CD4-positive, alpha-beta T cell (primary cell): ENCODE data around the gene TLR6. TPM values are rescaled to one million over a fixed set of nuclear protein-coding genes. Genes with fewer than 3 reads are reported as not detected.

Source experiments
- ATAC-seq: fragments of 200-7000 bp; cut with Tn5 transposase; one replicate; pipeline ENCODE4 v1.10.0; 2022; ENCODE audit warnings: mild to moderate bottlenecking; ENCODE audit not compliant: poor library complexity
- CTCF ChIA-PET: fragments of 350-600 bp; sonication (Branson Sonifier 250); formaldehyde crosslinking; loops from one replicate; lab custom pipeline; 2021; ENCODE audit warnings: antibody characterized with exemption, inconsistent platforms; lab: Charles Lee
- POLR2A ChIA-PET: fragments of 350-600 bp; sonication (Branson Sonifier 250); formaldehyde crosslinking; loops from one replicate; lab custom pipeline; 2021; ENCODE audit warnings: antibody characterized with exemption, inconsistent platforms; lab: Charles Lee
- DNase-seq, 14 experiments: peaks; one replicate each; pipeline ENCODE4 v3.0.0-alpha.2; 2013 to 2020; ENCODE audit warnings: mixed read lengths in 2 of 14
- H3K27ac ChIP-seq, 2 donors: one replicate each; pipeline versions ENCODE4 v1.5.1 to v1.7.0; 2013; ENCODE audit warnings: low read length in 2 of 2, low read depth in 1 of 2, mild to moderate bottlenecking in 1 of 2
- H3K27me3 ChIP-seq, 2 experiments: 1 replicate in 1 of 2; 2 replicates in 1 of 2; pipeline versions ENCODE4 v1.6.1 to v1.7.0; 2013; ENCODE audit warnings: low read length in 2 of 2, control low read depth in 1 of 2, mild to moderate bottlenecking in 1 of 2, moderate library complexity in 1 of 2; ENCODE audit not compliant: insufficient read depth in 2 of 2, control insufficient read depth in 1 of 2
- H3K36me3 ChIP-seq: one replicate; pipeline ENCODE4 v1.6.1; 2013; ENCODE audit warnings: low read length, control low read depth; ENCODE audit not compliant: insufficient read depth
- H3K4me1 ChIP-seq: one replicate; pipeline ENCODE4 v1.6.1; 2013; ENCODE audit warnings: low read length, control low read depth; ENCODE audit not compliant: insufficient read depth
- H3K4me3 ChIP-seq: one replicate; pipeline ENCODE4 v1.5.1; 2013; ENCODE audit warnings: mild to moderate bottlenecking, low read length, moderate library complexity
- H3K9me3 ChIP-seq, 2 experiments: 1 replicate in 1 of 2; 2 replicates in 1 of 2; pipeline versions ENCODE4 v1.6.1 to v1.7.0; 2013; ENCODE audit warnings: low read length in 2 of 2, mild to moderate bottlenecking in 2 of 2, control low read depth in 1 of 2, moderate library complexity in 1 of 2; ENCODE audit not compliant: control insufficient read depth in 1 of 2, insufficient read depth in 1 of 2
- H3K27ac Mint-ChIP-seq: one replicate; pipeline ENCODE4 v1.8.0; 2020; ENCODE audit warnings: mixed read lengths
- H3K27me3 Mint-ChIP-seq: one replicate; pipeline ENCODE4 v1.8.0; 2021; ENCODE audit warnings: mixed read lengths
- H3K36me3 Mint-ChIP-seq: one replicate; pipeline ENCODE4 v1.8.0; 2021; ENCODE audit warnings: low read depth, mixed read lengths
- H3K4me1 Mint-ChIP-seq: one replicate; pipeline ENCODE4 v1.8.0; 2021; ENCODE audit warnings: low read depth, mixed read lengths
- H3K4me3 Mint-ChIP-seq: one replicate; pipeline ENCODE4 v1.8.0; 2020; ENCODE audit warnings: mild to moderate bottlenecking, mixed read lengths
- H3K9me3 Mint-ChIP-seq: one replicate; pipeline ENCODE4 v1.8.0; 2020; ENCODE audit warnings: mixed read lengths
- intact Hi-C, 2 experiments: fragments of 100-400 bp; cut with DNase I in 1 of 2; cut with micrococcal nuclease in 1 of 2; formaldehyde crosslinking; loops; one replicate each; pipeline versions ENCODE4 v1.15.1 to v1.9.0; 2023 to 2025; cut with DNase I, micrococcal nuclease
- total RNA-seq, 174 experiments: library from RNA in 2 of 174; stranded (reverse) in 2 of 174; gene quantifications; one replicate each; pipeline ENCODE4 v1.2.3 and lab custom pipeline; 2021 to 2026
- TF ChIP-seq, protein P1 (sequence below): fragments of 200-600 bp; IDR thresholded peaks from one replicate; pipeline ENCODE4 v1.8.0; 2022; ENCODE audit warnings: antibody characterized with exemption, mild to moderate bottlenecking

The TLR6 gene
- total RNA-seq, 2 experiments from 2014 or later: 0.69 to 1.3 TPM

- H3K4me3 Mint-ChIP-seq: no peak overlapping the region
- intact Hi-C loops: no loop called here
- no peak overlapping the region for H3K27ac ChIP-seq
- ChIA-PET CTCF (interaction anchor here (0.6 kb wide), 1 partner anchor 48 kb away, joined by 3 read pairs; no protein-coding TSS in a partner anchor), POLR2A (no interaction called here)
- no peak overlapping the region for H3K27ac Mint-ChIP-seq
- H3K27me3 Mint-ChIP-seq: no peaks in the 10 kb centered on the region
- no peak overlapping the region for H3K4me3 ChIP-seq
- ATAC-seq: no peak
- no peaks in the 10 kb centered on the region for H3K27me3 ChIP-seq
- no peaks in the 10 kb centered on the region for H3K9me3 Mint-ChIP-seq
- H3K4me1 Mint-ChIP-seq: peaks cover 2% of the 10 kb centered on the region
- DNase-seq: no peak
- no peaks in the 10 kb centered on the region for H3K36me3 ChIP-seq
- H3K36me3 Mint-ChIP-seq: no peaks in the 10 kb centered on the region
- TF ChIP-seq, protein P1, sequence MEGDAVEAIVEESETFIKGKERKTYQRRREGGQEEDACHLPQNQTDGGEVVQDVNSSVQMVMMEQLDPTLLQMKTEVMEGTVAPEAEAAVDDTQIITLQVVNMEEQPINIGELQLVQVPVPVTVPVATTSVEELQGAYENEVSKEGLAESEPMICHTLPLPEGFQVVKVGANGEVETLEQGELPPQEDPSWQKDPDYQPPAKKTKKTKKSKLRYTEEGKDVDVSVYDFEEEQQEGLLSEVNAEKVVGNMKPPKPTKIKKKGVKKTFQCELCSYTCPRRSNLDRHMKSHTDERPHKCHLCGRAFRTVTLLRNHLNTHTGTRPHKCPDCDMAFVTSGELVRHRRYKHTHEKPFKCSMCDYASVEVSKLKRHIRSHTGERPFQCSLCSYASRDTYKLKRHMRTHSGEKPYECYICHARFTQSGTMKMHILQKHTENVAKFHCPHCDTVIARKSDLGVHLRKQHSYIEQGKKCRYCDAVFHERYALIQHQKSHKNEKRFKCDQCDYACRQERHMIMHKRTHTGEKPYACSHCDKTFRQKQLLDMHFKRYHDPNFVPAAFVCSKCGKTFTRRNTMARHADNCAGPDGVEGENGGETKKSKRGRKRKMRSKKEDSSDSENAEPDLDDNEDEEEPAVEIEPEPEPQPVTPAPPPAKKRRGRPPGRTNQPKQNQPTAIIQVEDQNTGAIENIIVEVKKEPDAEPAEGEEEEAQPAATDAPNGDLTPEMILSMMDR: no peak
- H3K4me1 ChIP-seq: no peaks in the 10 kb centered on the region
- H3K9me3 ChIP-seq: no peaks in the 10 kb centered on the region
These were observed 27.6 kb upstream of the TLR6 start for GRCh38 chr4:38884254-38884653.

DNA sequence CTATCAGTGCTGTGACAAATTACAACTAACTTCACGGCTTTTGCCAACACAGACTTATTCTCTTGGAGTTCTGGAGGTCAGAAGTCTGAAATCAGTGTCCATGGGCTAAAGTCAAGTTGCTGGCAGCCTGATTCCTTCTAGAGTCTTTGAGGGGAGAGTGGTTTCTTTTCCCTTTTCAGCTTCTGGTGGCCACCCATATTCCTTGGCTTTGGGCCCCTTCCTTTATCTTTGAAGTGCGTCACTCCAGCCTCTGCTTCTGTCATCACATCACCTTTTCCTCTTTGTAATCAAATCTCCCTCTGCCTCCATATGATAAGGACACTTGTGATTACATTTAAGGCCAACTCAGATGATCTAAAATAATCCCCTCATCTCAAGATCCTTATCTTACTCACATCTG, 20.0 kb upstream of the TLR6 start:
- no peaks in the 10 kb centered on the region for H3K27me3 Mint-ChIP-seq
- no peaks in the 10 kb centered on the region for H3K36me3 ChIP-seq
- H3K9me3 Mint-ChIP-seq: no peaks in the 10 kb centered on the region
- no peaks in the 10 kb centered on the region for H3K27me3 ChIP-seq
- H3K4me3 Mint-ChIP-seq: no peak overlapping the region
- TF ChIP-seq, protein P1: no peak
- no peak for DNase-seq
- intact Hi-C loops: no loop called here
- no peak overlapping the region for H3K27ac ChIP-seq
- H3K4me1 Mint-ChIP-seq: no peaks in the 10 kb centered on the region
- H3K9me3 ChIP-seq: no peaks in the 10 kb centered on the region
- H3K36me3 Mint-ChIP-seq: no peaks in the 10 kb centered on the region
- no peaks in the 10 kb centered on the region for H3K4me1 ChIP-seq
- no peak overlapping the region for H3K27ac Mint-ChIP-seq
- ChIA-PET POLR2A (no interaction called here), CTCF (no interaction called here)
- no peak overlapping the region for H3K4me3 ChIP-seq
- ATAC-seq: no peak

DNA sequence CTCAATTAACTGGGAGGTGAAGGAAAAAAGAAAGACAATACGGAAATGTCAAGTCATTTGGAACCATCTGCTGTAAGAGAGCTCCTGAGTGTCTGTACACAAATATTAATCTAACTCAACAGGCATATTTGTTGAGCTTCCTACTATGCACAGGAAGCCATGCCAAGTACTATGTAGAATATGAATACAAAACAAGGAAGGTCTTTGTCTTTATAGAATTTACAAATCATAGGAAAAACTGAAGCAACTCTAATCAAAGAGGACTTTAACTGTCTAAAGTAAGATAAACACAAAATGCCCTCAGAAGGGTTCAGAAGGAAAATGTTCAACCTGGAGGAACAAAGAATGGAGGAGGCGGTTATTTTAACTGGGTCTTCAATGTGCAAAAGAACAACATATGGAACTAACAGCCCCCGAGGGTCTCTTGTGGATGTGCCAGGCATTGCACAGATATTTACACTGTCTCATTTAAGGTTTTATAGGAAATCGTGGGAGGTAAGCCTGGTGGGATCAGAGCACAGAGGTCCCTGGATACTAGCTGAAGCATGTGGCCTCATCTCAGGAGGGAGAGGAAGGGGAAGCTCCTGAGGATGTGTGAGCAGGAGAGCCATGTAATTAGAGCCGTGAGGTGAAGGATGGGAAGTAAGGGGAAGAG, 16.8 kb upstream of the TLR6 start:
- TF ChIP-seq, protein P1: no peak
- no peak overlapping the region for H3K4me3 Mint-ChIP-seq
- Histone ChIP-seq H3K9me3 (no peaks in the 10 kb centered on the region), H3K36me3 (no peaks in the 10 kb centered on the region), H3K27ac (no peak overlapping the region), H3K27me3 (no peaks in the 10 kb centered on the region), H3K4me3 (no peak overlapping the region), H3K4me1 (peaks cover under 1% of the 10 kb centered on the region)
- no peaks in the 10 kb centered on the region for H3K9me3 Mint-ChIP-seq
- no peak for ATAC-seq
- ChIA-PET CTCF (interaction anchor here (1.4 kb wide), 1 partner anchor 91 kb away, joined by 3 read pairs; the partner anchor contains the start of gene TLR10), POLR2A (interaction anchor here (0.5 kb wide), 1 partner anchor 759 kb away, joined by 3 read pairs; no protein-coding TSS in a partner anchor)
- no peak for DNase-seq
- H3K27me3 Mint-ChIP-seq: peaks cover 14% of the 10 kb centered on the region
- peaks cover 4% of the 10 kb centered on the region for H3K4me1 Mint-ChIP-seq
- intact Hi-C loops: no loop called here
- no peak overlapping the region for H3K27ac Mint-ChIP-seq
- no peaks in the 10 kb centered on the region for H3K36me3 Mint-ChIP-seq
